GM12878 (cell line): ENCODE measurements around the gene TARP.

Experiments used
- ATAC-seq: fragments of 200-7000 bp; cut with Tn5 transposase; 3 replicates; pipeline ENCODE4 v1.9.1; 2020; ENCODE audit warnings: mild to moderate bottlenecking, moderate library complexity
- BruUV-seq: library from RNA; stranded (reverse); fragments of 400-500 nt; replicated peaks from 2 replicates; lab custom pipeline; 2021; lab: Mats Ljungman, UMichigan
- CTCF ChIA-PET: fragments of 300-600 bp; sonication (Branson Sonifier 250); formaldehyde crosslinking; extraction: SDS; loops from one replicate; lab custom pipeline; 2021; ENCODE audit warnings: inconsistent platforms; lab: Yijun Ruan, JAX
- POLR2A ChIA-PET: fragments of 350-600 bp; formaldehyde crosslinking; extraction: SDS; loops from one replicate; lab custom pipeline; 2021; ENCODE audit warnings: inconsistent platforms; lab: Charles Lee
- RAD21 ChIA-PET: fragments of 300-600 bp; sonication (Branson Sonifier 250); formaldehyde crosslinking; loops from one replicate; lab custom pipeline; 2023; ENCODE audit warnings: antibody characterized with exemption; ENCODE audit not compliant: unreplicated experiment; lab: Charles Lee
- SMC1A ChIA-PET: fragments of 300-600 bp; sonication (Branson Sonifier 250); formaldehyde crosslinking; loops from one replicate; lab custom pipeline; 2023; ENCODE audit not compliant: unreplicated experiment, uncharacterized antibody; lab: Charles Lee
- DNase-seq: peaks from one replicate; pipeline ENCODE4 v3.0.0-alpha.2; 2011; ENCODE audit warnings: low read depth, low spot score
- FAIRE-seq: peaks from 3 replicates; lab custom pipeline; 2011; peaks lifted over from hg19 to GRCh38; lab: Jason Lieb, UNC
- H2AFZ ChIP-seq: 2 replicates; pipeline ENCODE4 v1.6.0; 2011; ENCODE audit warnings: low read depth, low read length, control low read depth; ENCODE audit not compliant: control insufficient read depth
- H3K27ac ChIP-seq: 2 replicates; pipeline ENCODE4 v1.5.1; 2011; ENCODE audit warnings: control low read depth; ENCODE audit not compliant: control insufficient read depth, insufficient read depth
- H3K27me3 ChIP-seq, 2 experiments: replicated peaks in 1 of 2; 2 replicates each; pipeline versions ENCODE4 v1.6.0 to v1.6.1; 2011; ENCODE audit warnings: low read length in 1 of 2; ENCODE audit not compliant: control insufficient read depth in 2 of 2, insufficient read depth in 2 of 2
- H3K36me3 ChIP-seq, 2 experiments: 2 replicates each; pipeline ENCODE4 v1.5.1; 2011; ENCODE audit warnings: low read length in 1 of 2; ENCODE audit not compliant: control insufficient read depth in 2 of 2, insufficient read depth in 2 of 2
- H3K4me1 ChIP-seq: 2 replicates; pipeline ENCODE4 v1.6.1; 2011; ENCODE audit warnings: mild to moderate bottlenecking, low read length, moderate library complexity, mixed read lengths; ENCODE audit not compliant: control insufficient read depth, insufficient read depth
- H3K4me2 ChIP-seq: 2 replicates; pipeline ENCODE4 v1.6.0; 2011; ENCODE audit warnings: control low read depth; ENCODE audit not compliant: control insufficient read depth, insufficient read depth
- H3K4me3 ChIP-seq: fragments of 200-600 bp; sonication (generic); 2 replicates; pipeline ENCODE4 v1.5.1; 2016
- H3K79me2 ChIP-seq: 2 replicates; pipeline ENCODE4 v1.6.0; 2011; ENCODE audit warnings: low read length; ENCODE audit not compliant: control insufficient read depth, insufficient read depth
- H3K9ac ChIP-seq: 2 replicates; pipeline ENCODE4 v1.8.0; 2011; ENCODE audit warnings: low read length, control low read depth, mixed read lengths; ENCODE audit not compliant: control insufficient read depth, insufficient read depth
- H3K9me3 ChIP-seq: replicated peaks from 3 replicates; pipeline ENCODE4 v1.5.1; 2011; ENCODE audit warnings: mild to moderate bottlenecking, low read length; ENCODE audit not compliant: control insufficient read depth, insufficient read depth
- H4K20me1 ChIP-seq: 2 replicates; pipeline ENCODE4 v1.6.0; 2011; ENCODE audit not compliant: control insufficient read depth, insufficient read depth
- BACH1 ChIP-seq: fragments of 450-650 bp; IDR thresholded peaks from 2 replicates; pipeline ENCODE4 v1.6.1; 2017; ENCODE audit warnings: mild to moderate bottlenecking, borderline replicate concordance
- CBX3 ChIP-seq: fragments of 200-600 bp; sonication (generic); IDR thresholded peaks from 2 replicates; pipeline ENCODE4 v1.6.1; 2016; ENCODE audit warnings: low read depth, borderline replicate concordance
- CEBPZ ChIP-seq: fragments of 150-350 bp; IDR thresholded peaks from 2 replicates; pipeline ENCODE4 v1.6.1; 2016; ENCODE audit warnings: low read depth, low read length
- EP300 ChIP-seq, 2 experiments: fragments of 150-350 bp in 1 of 2; IDR thresholded peaks; 2 replicates each; pipeline ENCODE4 v1.6.1; 2011 to 2012; ENCODE audit warnings: low read depth in 2 of 2, low read length in 2 of 2, borderline replicate concordance in 1 of 2, improper control_type of control experiment in 1 of 2, inconsistent platforms in 1 of 2; ENCODE audit not compliant: control insufficient read depth in 1 of 2
- MXI1 ChIP-seq: fragments of 150-350 bp; IDR thresholded peaks from 2 replicates; pipeline ENCODE4 v1.6.1; 2011; ENCODE audit warnings: low read depth, mild to moderate bottlenecking, inconsistent platforms, low read length, improper control_type of control experiment
- NR2C1 ChIP-seq: fragments of 450-650 bp; IDR thresholded peaks from 2 replicates; pipeline ENCODE4 v1.6.1; 2017; ENCODE audit warnings: antibody characterized with exemption, mild to moderate bottlenecking, moderate library complexity
- POU2F2 ChIP-seq: IDR thresholded peaks from 3 replicates; pipeline ENCODE4 v1.6.1; 2011; ENCODE audit warnings: low read depth, mild to moderate bottlenecking, low read length, borderline replicate concordance
- ZBTB4 ChIP-seq: fragments of 450-650 bp; formaldehyde crosslinking; IDR thresholded peaks from 2 replicates; pipeline ENCODE4 v1.4.0; 2022; ENCODE audit warnings: mild to moderate bottlenecking, moderate library complexity
- WGBS: methylation state at CpG from one replicate; pipeline ENCODE4 v1.1.6; 2016; ENCODE audit warnings: low lambda C conversion rate; ENCODE audit not compliant: insufficient replicate concordance, insufficient coverage; ENCODE audit errors: missing lambda C conversion rate; 5-methylcytosine and 5-hydroxymethylcytosine counted together
- in situ Hi-C: fragments of 300-500 bp; cut with MboI; formaldehyde crosslinking; loops from 9 replicates; pipeline ENCODE4 v1.14.3; 2018; ENCODE audit warnings: mixed read lengths
- intact Hi-C: fragments of 100-400 bp; cut with micrococcal nuclease; formaldehyde crosslinking; loops from one replicate; pipeline ENCODE4 v1.14.2; 2022; ENCODE audit not compliant: unreplicated experiment

Gene TARP

GRCh38 chr7:38281266-38281665, 7.8 kb upstream of the TARP start:
- intact Hi-C loops (no loop called here), in situ Hi-C loops (no loop called here)
- TF ChIP-seq BACH1 = no peak
- no peak for FAIRE-seq
- Histone ChIP-seq H3K4me2 (no peak overlapping the region), H3K27ac (no peak overlapping the region), H2AFZ (no peak overlapping the region), H3K4me1 (peaks cover 19% of the 10 kb centered on the region; the same call in 1 of the 2 replicates), H3K9me3 (no peaks in the 10 kb centered on the region), H4K20me1 (no peaks in the 10 kb centered on the region), H3K9ac (no peak overlapping the region), H3K36me3 (no peaks in the 10 kb centered on the region), H3K79me2 (no peaks in the 10 kb centered on the region), H3K4me3 (no peak overlapping the region), H3K27me3 (peaks cover 0 to under 1% of the 10 kb centered on the region in 2 experiments; a peak in 1 of 4 replicates)
- SMC1A ChIA-PET = interaction anchor here (0.8 to 1.9 kb wide), 9 partner anchors 8 to 178 kb away, joined by 3 to 5 read pairs (median 3); partner anchors contain the start of gene TARP
- BruUV-seq = no TSS peak
- RAD21 ChIA-PET = interaction anchor here (0.9 to 1.2 kb wide), 3 partner anchors 38 to 88 kb away, joined by 3 to 4 read pairs (median 3); no protein-coding TSS in a partner anchor
- no peak for ATAC-seq
- POLR2A ChIA-PET = no interaction called here
- CTCF ChIA-PET = interaction anchor here (0.6 to 1.5 kb wide), 6 partner anchors 8 to 266 kb away, joined by 3 to 4 read pairs (median 4); partner anchors contain the start of gene TARP
- no peak for DNase-seq

GRCh38 chr7:38280707-38281106, 7.3 kb upstream of the TARP start:
- Histone ChIP-seq H3K79me2 (no peaks in the 10 kb centered on the region), H2AFZ (no peak overlapping the region), H3K36me3 (no peaks in the 10 kb centered on the region), H3K4me3 (no peak overlapping the region), H3K4me2 (no peak overlapping the region), H3K27me3 (no peaks in the 10 kb centered on the region), H3K4me1 (peaks cover 19% of the 10 kb centered on the region; the same call in 1 of the 2 replicates), H3K27ac (no peak overlapping the region), H3K9ac (no peak overlapping the region), H3K9me3 (no peaks in the 10 kb centered on the region), H4K20me1 (no peaks in the 10 kb centered on the region)
- CTCF ChIA-PET = interaction anchor here (1.4 to 1.5 kb wide), 2 partner anchors 8 to 172 kb away, joined by 4 read pairs; partner anchors contain the start of gene TARP
- SMC1A ChIA-PET = interaction anchor here (1.2 to 1.6 kb wide), 3 partner anchors 19 to 94 kb away, joined by 3 to 5 read pairs (median 3); no protein-coding TSS in a partner anchor
- in situ Hi-C loops (no loop called here), intact Hi-C loops (no loop called here)
- 85% methylated on average over 3 of the region's 3 CpGs for WGBS
- POLR2A ChIA-PET = no interaction called here
- no TSS peak for BruUV-seq
- RAD21 ChIA-PET = interaction anchor here (1.2 kb wide), 1 partner anchor 38 kb away, joined by 4 read pairs; no protein-coding TSS in a partner anchor
- ATAC-seq (no peak), FAIRE-seq (no peak), DNase-seq (no peak)
- TF ChIP-seq CEBPZ = no peak
- no peak for TF ChIP-seq NR2C1
- no peak for TF ChIP-seq EP300 (IDR thresholded peaks at IDR 0.05; ENCODE audit: borderline replicate concordance in 1 of 2, control insufficient read depth in 1 of 2, low read depth in 2 of 2, low read length in 2 of 2)
- TF ChIP-seq POU2F2 = no peak
- TF ChIP-seq CBX3 = no peak
- no peak for TF ChIP-seq ZBTB4 (CRISPR knock-in tag)
- no peak for TF ChIP-seq MXI1
